Measurements from ENCODE around the gene CDKN2D.

The CDKN2D gene

GRCh38 chr19:10566658-10567410, 1.9 kb downstream of the CDKN2D start:
- TF ChIP-seq, protein P1, sequence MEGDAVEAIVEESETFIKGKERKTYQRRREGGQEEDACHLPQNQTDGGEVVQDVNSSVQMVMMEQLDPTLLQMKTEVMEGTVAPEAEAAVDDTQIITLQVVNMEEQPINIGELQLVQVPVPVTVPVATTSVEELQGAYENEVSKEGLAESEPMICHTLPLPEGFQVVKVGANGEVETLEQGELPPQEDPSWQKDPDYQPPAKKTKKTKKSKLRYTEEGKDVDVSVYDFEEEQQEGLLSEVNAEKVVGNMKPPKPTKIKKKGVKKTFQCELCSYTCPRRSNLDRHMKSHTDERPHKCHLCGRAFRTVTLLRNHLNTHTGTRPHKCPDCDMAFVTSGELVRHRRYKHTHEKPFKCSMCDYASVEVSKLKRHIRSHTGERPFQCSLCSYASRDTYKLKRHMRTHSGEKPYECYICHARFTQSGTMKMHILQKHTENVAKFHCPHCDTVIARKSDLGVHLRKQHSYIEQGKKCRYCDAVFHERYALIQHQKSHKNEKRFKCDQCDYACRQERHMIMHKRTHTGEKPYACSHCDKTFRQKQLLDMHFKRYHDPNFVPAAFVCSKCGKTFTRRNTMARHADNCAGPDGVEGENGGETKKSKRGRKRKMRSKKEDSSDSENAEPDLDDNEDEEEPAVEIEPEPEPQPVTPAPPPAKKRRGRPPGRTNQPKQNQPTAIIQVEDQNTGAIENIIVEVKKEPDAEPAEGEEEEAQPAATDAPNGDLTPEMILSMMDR (IDR thresholded peaks at IDR 0.05; ENCODE audit: low read depth, low read length, poor library complexity, severe bottlenecking): no peak
- TF ChIP-seq EZH2phosphoT487 (IDR thresholded peaks at IDR 0.05; ENCODE audit: borderline replicate concordance, low read length): no peak
- H3K4me3 ChIP-seq (ENCODE audit: low read length): peak overlapping the region; percentile 87
- peaks cover 36% of the 10 kb centered on the region for H3K79me2 ChIP-seq (ENCODE audit: control insufficient read depth, low read length)
- H3F3A ChIP-seq (ENCODE audit: control insufficient read depth, insufficient read depth): peaks cover 21% of the 10 kb centered on the region
- H3K36me3 ChIP-seq (ENCODE audit: control insufficient read depth, low read length): peaks cover 21% of the 10 kb centered on the region
- no peaks in the 10 kb centered on the region for H4K20me1 ChIP-seq (ENCODE audit: control insufficient read depth, insufficient read depth, low read depth, low read length)
- H3K4me1 ChIP-seq (ENCODE audit: control insufficient read depth, low read length): peaks cover 39% of the 10 kb centered on the region
- no peaks in the 10 kb centered on the region for H3K27me3 ChIP-seq (ENCODE audit: control insufficient read depth, low read length)
- peak overlapping the region; percentile 92 for H3K27ac ChIP-seq (ENCODE audit: low read depth, low read length)
- H3K9me3 ChIP-seq (ENCODE audit: control insufficient read depth, insufficient read depth, low read length): no peaks in the 10 kb centered on the region
- H3K9me2 ChIP-seq (replicated peaks; ENCODE audit: control insufficient read depth, low read length): no peaks in the 10 kb centered on the region
- peak overlapping the region; percentile 92 for H3K4me2 ChIP-seq (ENCODE audit: low read length)

GRCh38 chr19:10566408-10566657, 2.4 kb downstream of the CDKN2D start:
- TF ChIP-seq, protein P1 (IDR thresholded peaks at IDR 0.05; ENCODE audit: low read depth, low read length, poor library complexity, severe bottlenecking): no peak
- TF ChIP-seq EZH2phosphoT487 (IDR thresholded peaks at IDR 0.05; ENCODE audit: borderline replicate concordance, low read length): no peak
- Histone ChIP-seq H3K4me1 (ENCODE audit: control insufficient read depth, low read length) (peaks cover 39% of the 10 kb centered on the region), H3K9me3 (ENCODE audit: control insufficient read depth, insufficient read depth, low read length) (no peaks in the 10 kb centered on the region), H3F3A (ENCODE audit: control insufficient read depth, insufficient read depth) (peaks cover 21% of the 10 kb centered on the region), H3K4me2 (ENCODE audit: low read length) (peak overlapping the region; percentile 92), H3K9me2 (replicated peaks; ENCODE audit: control insufficient read depth, low read length) (no peaks in the 10 kb centered on the region), H3K79me2 (ENCODE audit: control insufficient read depth, low read length) (peaks cover 36% of the 10 kb centered on the region), H3K27me3 (ENCODE audit: control insufficient read depth, low read length) (no peaks in the 10 kb centered on the region), H3K4me3 (ENCODE audit: low read length) (peak overlapping the region; percentile 87), H3K27ac (ENCODE audit: low read depth, low read length) (peak overlapping the region; percentile 92), H3K36me3 (ENCODE audit: control insufficient read depth, low read length) (peaks cover 25% of the 10 kb centered on the region), H4K20me1 (ENCODE audit: control insufficient read depth, insufficient read depth, low read depth, low read length) (no peaks in the 10 kb centered on the region)

- peak within 1 kb of the TSS; percentile 87 for H3K4me3 ChIP-seq (ENCODE audit: low read length)
- peaks cover 30% of the 10 kb centered on the region for H3K36me3 ChIP-seq (ENCODE audit: control insufficient read depth, low read length)
- H3K27ac ChIP-seq (ENCODE audit: low read depth, low read length): peak within 1 kb of the TSS; percentile 92
- H3K9me3 ChIP-seq (ENCODE audit: control insufficient read depth, insufficient read depth, low read length): no peaks in the 10 kb centered on the region
- peaks cover 36% of the 10 kb centered on the region for H3K79me2 ChIP-seq (ENCODE audit: control insufficient read depth, low read length)
- peaks cover 21% of the 10 kb centered on the region for H3F3A ChIP-seq (ENCODE audit: control insufficient read depth, insufficient read depth)
- no peaks in the 10 kb centered on the region for H3K9me2 ChIP-seq (replicated peaks; ENCODE audit: control insufficient read depth, low read length)
- H3K4me1 ChIP-seq (ENCODE audit: control insufficient read depth, low read length): peaks cover 39% of the 10 kb centered on the region
- no peak for TF ChIP-seq EZH2phosphoT487 (IDR thresholded peaks at IDR 0.05; ENCODE audit: borderline replicate concordance, low read length)
- TF ChIP-seq, protein P1 (IDR thresholded peaks at IDR 0.05; ENCODE audit: low read depth, low read length, poor library complexity, severe bottlenecking): peak; percentile 43
- no peaks in the 10 kb centered on the region for H4K20me1 ChIP-seq (ENCODE audit: control insufficient read depth, insufficient read depth, low read depth, low read length)
- no peaks in the 10 kb centered on the region for H3K27me3 ChIP-seq (ENCODE audit: control insufficient read depth, low read length)
- peak within 1 kb of the TSS; percentile 92 for H3K4me2 ChIP-seq (ENCODE audit: low read length)
Measured at GRCh38 chr19:10565567-10566407, 3.0 kb downstream of the CDKN2D start, which contains the start of gene KRI1. KRI1 (minus strand) TSS chr19:10566010; CDS start chr19:10565999, 11 bp downstream.

All from DOHH2 (cell line).